CD4-positive, CD25-positive, alpha-beta regulatory T cell (primary cell): ENCODE results near the gene DSTN. TPM values are rescaled to one million over a fixed set of nuclear protein-coding genes. Genes with fewer than 3 reads are reported as not detected.
"Not testable (repeated sequence)": the region's sequence is repeated elsewhere in the genome, so short reads cannot be mapped to it uniquely, and the experiment has no call there.

ENCODE experiments used
- ATAC-seq, 2 donors: fragments of 150-1000 bp; cut with Tn5 transposase; one replicate each; pipeline ENCODE4 v1.10.0; 2021; ENCODE audit warnings: low read depth in 2 of 2, moderate number of reproducible peaks in 2 of 2, moderate library complexity in 1 of 2
- DNase-seq, 3 donors: peaks; one replicate each; pipeline versions ENCODE4 v3.0.0 to v3.0.0-alpha.2; 2012 to 2022; ENCODE audit warnings: mixed read lengths in 1 of 3
- H3K27ac ChIP-seq: one replicate; pipeline ENCODE4 v1.7.0; 2013; ENCODE audit warnings: mild to moderate bottlenecking, low read length; ENCODE audit not compliant: insufficient read depth, poor library complexity, severe bottlenecking
- H3K27me3 ChIP-seq: one replicate; pipeline ENCODE4 v1.7.0; 2013; ENCODE audit warnings: low read length; ENCODE audit not compliant: control insufficient read depth, insufficient read depth
- H3K36me3 ChIP-seq: one replicate; pipeline ENCODE4 v1.7.0; 2013; ENCODE audit warnings: mild to moderate bottlenecking, low read length, moderate library complexity; ENCODE audit not compliant: control insufficient read depth, insufficient read depth
- H3K4me1 ChIP-seq: 2 replicates; pipeline ENCODE4 v1.7.0; 2013; ENCODE audit warnings: mild to moderate bottlenecking, low read length; ENCODE audit not compliant: insufficient read depth, control insufficient read depth, poor library complexity, severe bottlenecking
- H3K4me3 ChIP-seq: one replicate; pipeline ENCODE4 v1.7.0; 2013; ENCODE audit warnings: low read depth, mild to moderate bottlenecking, low read length, moderate library complexity
- H3K9me3 ChIP-seq, 2 experiments: 1 replicate in 1 of 2; 2 replicates in 1 of 2; pipeline ENCODE4 v1.7.0; 2013; ENCODE audit warnings: low read length in 2 of 2, mild to moderate bottlenecking in 1 of 2, moderate library complexity in 1 of 2; ENCODE audit not compliant: control insufficient read depth in 2 of 2
- H3K27ac Mint-ChIP-seq, 3 donors: one replicate each; pipeline ENCODE4 v1.8.0; 2020 to 2022; ENCODE audit warnings: mild to moderate bottlenecking in 3 of 3, mixed read lengths in 3 of 3, moderate library complexity in 2 of 3
- H3K27me3 Mint-ChIP-seq: one replicate; pipeline ENCODE4 v1.8.0; 2022; ENCODE audit warnings: mild to moderate bottlenecking, mixed read lengths
- H3K36me3 Mint-ChIP-seq: one replicate; pipeline ENCODE4 v1.8.0; 2020; ENCODE audit warnings: mixed read lengths
- H3K4me1 Mint-ChIP-seq, 4 donors: one replicate each; pipeline ENCODE4 v1.8.0; 2020 to 2022; ENCODE audit warnings: mixed read lengths in 4 of 4, mild to moderate bottlenecking in 1 of 4
- H3K4me3 Mint-ChIP-seq, 4 donors: one replicate each; pipeline ENCODE4 v1.8.0; 2020 to 2022; ENCODE audit warnings: mild to moderate bottlenecking in 4 of 4, mixed read lengths in 4 of 4, moderate library complexity in 3 of 4
- H3K9me3 Mint-ChIP-seq, 7 donors: one replicate each; pipeline ENCODE4 v1.8.0; 2020 to 2022; ENCODE audit warnings: mixed read lengths in 7 of 7, mild to moderate bottlenecking in 3 of 7, moderate library complexity in 2 of 7
- polyA plus RNA-seq, 4 donors: library from polyadenylated mRNA; unstranded; fragments of 300-500 nt; fragmentation: Illumina TruSeq; gene quantifications; one replicate each; pipeline ENCODE4 v1.2.3, GENCODE V29; 2021
- total RNA-seq: library from RNA; stranded (reverse); gene quantifications from one replicate; pipeline ENCODE4 v1.2.3, GENCODE V29; 2022

The DSTN gene
- total and polyA plus RNA-seq, 5 donors from 2014 or later = 50.6 to 145 (median 106) TPM

GRCh38 chr20:17655865-17656479 lies 86.1 kb downstream of the DSTN start:
- DNase-seq = no peak
- H3K27me3 Mint-ChIP-seq = no peaks in the 10 kb centered on the region
- no peak overlapping the region for H3K27ac Mint-ChIP-seq
- H3K9me3 ChIP-seq = no peaks in the 10 kb centered on the region
- ATAC-seq = no peak
- no peaks in the 10 kb centered on the region for H3K36me3 ChIP-seq
- H3K27me3 ChIP-seq = no peaks in the 10 kb centered on the region
- H3K4me3 ChIP-seq = no peak overlapping the region
- peaks cover 0 to 2% (median 0%) of the 10 kb centered on the region in 7 donors for H3K9me3 Mint-ChIP-seq
- peaks cover 37% of the 10 kb centered on the region for H3K36me3 Mint-ChIP-seq
- no peak overlapping the region for H3K27ac ChIP-seq
- H3K4me3 Mint-ChIP-seq = no peak overlapping the region
- no peaks in the 10 kb centered on the region for H3K4me1 ChIP-seq
- peaks cover 0 to 7% (median 4%) of the 10 kb centered on the region in 4 donors for H3K4me1 Mint-ChIP-seq

GRCh38 chr20:17657079-17657825 lies 87.4 kb downstream of the DSTN start:
- ATAC-seq = no peak
- no peaks in the 10 kb centered on the region for H3K36me3 ChIP-seq
- Mint-ChIP-seq H3K4me3 (no peak overlapping the region), H3K36me3 (peaks cover 37% of the 10 kb centered on the region), H3K9me3 (peaks cover 0 to 2% (median 0%) of the 10 kb centered on the region in 7 donors), H3K27me3 (no peaks in the 10 kb centered on the region), H3K27ac (no peak overlapping the region), H3K4me1 (peaks cover 0 to 9% (median 5%) of the 10 kb centered on the region in 4 donors)
- H3K9me3 ChIP-seq = no peaks in the 10 kb centered on the region
- no peaks in the 10 kb centered on the region for H3K4me1 ChIP-seq
- DNase-seq = no peak
- no peak overlapping the region for H3K27ac ChIP-seq
- no peaks in the 10 kb centered on the region for H3K27me3 ChIP-seq
- H3K4me3 ChIP-seq = no peak overlapping the region

GRCh38 chr20:17657898-17658647 lies 88.2 kb downstream of the DSTN start:
- H3K9me3 ChIP-seq = no peaks in the 10 kb centered on the region
- H3K4me3 Mint-ChIP-seq = no peak overlapping the region
- H3K27ac ChIP-seq = no peak overlapping the region
- H3K27me3 Mint-ChIP-seq = no peaks in the 10 kb centered on the region
- H3K4me1 Mint-ChIP-seq = peaks cover 0 to 10% (median 5%) of the 10 kb centered on the region in 4 donors
- H3K36me3 ChIP-seq = no peaks in the 10 kb centered on the region
- H3K27me3 ChIP-seq = no peaks in the 10 kb centered on the region
- no peaks in the 10 kb centered on the region for H3K4me1 ChIP-seq
- DNase-seq (no peak), ATAC-seq (no peak)
- no peak overlapping the region for H3K4me3 ChIP-seq
- peaks cover 37% of the 10 kb centered on the region for H3K36me3 Mint-ChIP-seq
- H3K9me3 Mint-ChIP-seq = peaks cover 0 to 2% (median 0%) of the 10 kb centered on the region in 7 donors
- H3K27ac Mint-ChIP-seq = no peak overlapping the region

GRCh38 chr20:17658648-17658993 lies 88.7 kb downstream of the DSTN start:
- Mint-ChIP-seq H3K4me1 (peaks cover 0 to 10% (median 5%) of the 10 kb centered on the region in 4 donors), H3K27ac (no peak overlapping the region), H3K4me3 (no peak overlapping the region), H3K9me3 (peaks cover 0 to 2% (median 0%) of the 10 kb centered on the region in 7 donors), H3K27me3 (no peaks in the 10 kb centered on the region), H3K36me3 (peaks cover 37% of the 10 kb centered on the region)
- H3K4me3 ChIP-seq = no peak overlapping the region
- H3K4me1 ChIP-seq = no peaks in the 10 kb centered on the region
- no peak for ATAC-seq
- H3K36me3 ChIP-seq = no peaks in the 10 kb centered on the region
- no peaks in the 10 kb centered on the region for H3K27me3 ChIP-seq
- no peak overlapping the region for H3K27ac ChIP-seq
- no peaks in the 10 kb centered on the region for H3K9me3 ChIP-seq
- no peak for DNase-seq

GRCh38 chr20:17659344-17659743 lies 89.5 kb downstream of the DSTN start:
- H3K27ac Mint-ChIP-seq, ATAC-seq: not testable (repeated sequence)
- peaks cover 3 to 14% (median 9%) of the 10 kb centered on the region in 4 donors for H3K4me1 Mint-ChIP-seq

More at GRCh38 chr20:17659344-17659743, 89.5 kb downstream of the DSTN start:
- H3K4me3 ChIP-seq, H3K27me3 ChIP-seq, H3K9me3 Mint-ChIP-seq, H3K4me3 Mint-ChIP-seq, H3K9me3 ChIP-seq, DNase-seq, H3K27me3 Mint-ChIP-seq, H3K4me1 ChIP-seq, H3K27ac ChIP-seq, H3K36me3 ChIP-seq: not testable (repeated sequence)
- H3K36me3 Mint-ChIP-seq = peaks cover 33% of the 10 kb centered on the region

Other genes with a start within 250 kb of the DSTN start
- gene BFSP1, start 38.7 kb upstream of the DSTN start, total RNA-seq = 0.39 TPM
- under 1 TPM in 1 of 4 donors, not detected in 3; 0.12 TPM for gene BFSP1, start 38.7 kb upstream of the DSTN start, polyA plus RNA-seq
- gene RRBP1, start 112.2 kb downstream of the DSTN start, total RNA-seq = 33.6 TPM
- 1 to 10 TPM in 2 of 4 donors, under 1 TPM in 2; 0.60 to 2.1 (median 1.4) TPM for gene RRBP1, start 112.2 kb downstream of the DSTN start, polyA plus RNA-seq
- not detected for gene BANF2, start 129.9 kb downstream of the DSTN start, total RNA-seq
- not detected for gene BANF2, start 129.9 kb downstream of the DSTN start, polyA plus RNA-seq